Stimulated activated naive CD8-positive, alpha-beta T cell treated with anti-CD3 and anti-CD28 coated beads, Interleukin-15, amount 100 ng/mL, for 72 hours (primary cell): ENCODE measurements around the gene NGDN.

Experiments
- ATAC-seq: fragments of 150-1000 bp; cut with Tn5 transposase; 2 replicates; pipeline ENCODE4 v1.10.0; 2021; ENCODE audit warnings: mild to moderate bottlenecking, moderate library complexity
- DNase-seq, 2 donors: peaks; one replicate each; pipeline ENCODE4 v3.0.0; 2021 to 2022
- H3K27ac Mint-ChIP-seq, 2 donors: one replicate each; pipeline ENCODE4 v1.8.0; 2022; ENCODE audit warnings: mild to moderate bottlenecking in 2 of 2, mixed read lengths in 2 of 2, moderate library complexity in 2 of 2
- H3K27me3 Mint-ChIP-seq: one replicate; pipeline ENCODE4 v1.8.0; 2022; ENCODE audit warnings: mixed read lengths
- H3K4me1 Mint-ChIP-seq: one replicate; pipeline ENCODE4 v1.8.0; 2022; ENCODE audit warnings: mild to moderate bottlenecking, mixed read lengths
- H3K4me3 Mint-ChIP-seq, 2 donors: one replicate each; pipeline ENCODE4 v1.8.0; 2022; ENCODE audit warnings: mild to moderate bottlenecking in 2 of 2, mixed read lengths in 2 of 2, moderate library complexity in 1 of 2
- H3K9me3 Mint-ChIP-seq, 2 donors: one replicate each; pipeline ENCODE4 v1.8.0; 2022; ENCODE audit warnings: mixed read lengths in 2 of 2

The NGDN gene

DNA sequence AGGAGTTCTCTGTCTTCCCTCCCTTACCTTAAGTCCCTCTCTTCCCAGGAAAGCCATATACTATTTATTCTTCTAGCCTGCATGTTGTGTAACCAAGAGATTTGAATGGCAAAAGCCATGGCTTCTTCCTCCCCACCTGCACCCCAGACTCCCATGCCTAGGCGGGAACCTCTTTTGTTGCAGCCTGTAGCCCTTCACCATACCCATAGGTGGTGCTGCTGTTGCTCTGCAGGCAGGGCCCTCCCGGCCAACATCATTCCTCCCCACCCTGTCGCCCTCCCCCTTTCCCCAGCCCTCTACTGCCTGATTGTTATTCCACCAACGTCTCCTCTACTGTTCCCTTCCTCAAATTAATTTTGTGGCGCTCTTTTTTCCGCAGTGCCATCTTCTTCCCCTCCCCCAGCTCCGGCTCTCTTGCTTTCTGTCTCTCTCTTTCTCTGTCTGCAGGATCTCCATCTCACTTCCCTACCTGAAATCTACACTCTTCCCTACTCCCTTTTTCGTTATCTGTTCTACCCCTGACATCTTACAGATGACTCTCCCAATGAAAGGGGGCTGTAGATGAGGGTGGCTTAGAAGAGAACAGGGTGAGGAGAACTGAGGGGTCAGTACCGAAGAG is 13.8 kb downstream of the NGDN start:
- H3K4me1 Mint-ChIP-seq = no peaks in the 10 kb centered on the region
- no peak overlapping the region for H3K4me3 Mint-ChIP-seq
- H3K27me3 Mint-ChIP-seq = no peaks in the 10 kb centered on the region
- ATAC-seq = peak; percentile 75
- no peak overlapping the region for H3K27ac Mint-ChIP-seq
- DNase-seq = peak in 1 of 2 donors; percentile 15
- no peaks in the 10 kb centered on the region for H3K9me3 Mint-ChIP-seq

DNA sequence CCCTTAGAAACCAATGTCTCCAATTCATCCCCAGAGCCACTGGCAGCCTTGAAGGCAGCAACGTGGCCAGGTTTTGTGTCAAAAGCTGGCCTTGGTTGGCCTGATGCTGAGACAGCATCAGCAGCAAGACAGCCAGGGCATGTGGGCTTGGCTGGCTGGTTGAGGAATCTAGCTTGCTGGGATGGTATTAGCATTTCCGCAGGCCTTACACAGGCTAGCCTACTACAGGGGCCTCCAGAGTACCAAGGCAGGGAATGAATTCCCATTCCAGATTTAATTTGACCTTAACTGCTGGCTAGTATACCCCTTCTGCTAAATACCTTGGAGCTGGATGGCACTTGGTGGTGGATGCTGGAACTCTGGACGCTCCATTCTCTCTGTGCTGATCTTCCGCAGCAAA is 15.8 kb downstream of the NGDN start:
- Mint-ChIP-seq H3K4me3 (no peak overlapping the region), H3K4me1 (no peaks in the 10 kb centered on the region), H3K27ac (no peak overlapping the region), H3K27me3 (no peaks in the 10 kb centered on the region), H3K9me3 (no peaks in the 10 kb centered on the region)
- DNase-seq (no peak), ATAC-seq (no peak)

DNA sequence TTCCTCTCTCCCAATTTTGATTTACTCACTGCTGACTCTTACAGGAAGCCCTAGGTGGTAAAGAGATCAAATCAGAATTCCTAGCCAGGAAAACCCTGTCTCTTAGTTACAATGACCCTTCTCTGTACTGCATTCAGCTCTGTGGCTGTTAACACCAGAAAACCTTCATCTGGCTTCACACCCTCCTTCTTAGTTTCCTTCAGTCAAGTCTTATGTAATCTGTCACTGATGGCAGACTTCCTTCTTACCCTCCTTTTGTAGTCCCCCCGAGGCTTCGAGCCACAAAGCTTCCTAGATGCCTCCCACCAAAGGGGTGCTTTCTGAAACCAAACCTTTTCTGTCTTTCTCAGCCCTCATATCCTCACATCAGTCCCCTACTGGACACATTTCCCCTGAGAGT is 16.5 kb downstream of the NGDN start:
- DNase-seq = no peak
- Mint-ChIP-seq H3K27ac (peak overlapping the region in 1 of 2 donors; percentile 85), H3K27me3 (no peaks in the 10 kb centered on the region), H3K9me3 (no peaks in the 10 kb centered on the region), H3K4me3 (no peak overlapping the region), H3K4me1 (no peaks in the 10 kb centered on the region)
- ATAC-seq = no peak

DNA sequence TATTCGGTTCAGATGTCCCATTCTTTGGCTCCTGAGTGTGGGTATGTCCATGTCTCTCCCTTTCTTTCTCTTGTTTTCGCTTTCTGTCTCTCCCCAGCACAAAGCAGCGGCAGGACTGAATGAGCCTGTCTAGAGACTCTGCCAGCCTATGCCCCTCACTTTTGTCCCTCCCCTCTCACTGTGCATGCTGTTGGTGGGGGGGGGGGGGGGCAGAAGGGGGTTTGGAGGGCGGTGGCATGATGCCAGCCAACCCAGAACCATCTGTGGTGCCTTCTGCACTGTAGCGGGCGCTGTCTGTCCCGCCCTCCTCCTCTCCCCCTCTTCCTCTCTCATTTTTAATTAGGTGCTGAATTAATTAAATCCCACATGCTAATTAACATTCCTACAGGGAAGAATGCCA is 17.7 kb downstream of the NGDN start:
- ATAC-seq = no peak
- no peaks in the 10 kb centered on the region for H3K9me3 Mint-ChIP-seq

DNA sequence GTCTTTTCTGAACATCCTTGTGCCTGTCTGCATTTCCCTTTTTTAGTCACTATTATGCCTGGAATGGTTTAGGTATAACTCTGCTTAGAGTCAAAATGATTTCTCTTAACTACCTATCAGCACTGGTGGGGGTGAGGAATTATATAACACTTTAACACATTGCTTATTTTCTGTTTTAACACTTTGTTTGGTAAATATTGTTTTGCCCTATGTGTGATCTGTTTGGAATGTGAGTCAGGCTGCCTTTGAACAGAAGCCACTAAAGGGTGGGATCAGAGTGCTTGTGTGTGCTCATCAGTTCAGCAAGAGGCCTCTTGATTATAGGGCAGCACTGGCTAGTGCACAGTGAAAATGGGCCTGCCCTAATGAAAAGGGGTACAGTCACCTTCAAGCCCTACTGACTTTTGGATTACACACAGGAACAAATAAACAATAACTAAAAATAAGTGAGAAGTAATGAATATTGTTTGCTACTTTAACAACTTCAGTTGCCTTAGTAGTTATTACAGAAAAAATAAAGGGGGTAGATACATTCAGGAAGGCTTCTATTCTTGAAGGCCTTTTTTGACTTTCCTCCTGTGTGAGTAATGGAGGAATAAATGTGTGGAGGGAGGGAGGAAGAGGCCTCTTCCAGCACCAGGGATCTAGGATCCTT is 23.2 kb downstream of the NGDN start:
- H3K27ac Mint-ChIP-seq = peak overlapping the region in 1 of 2 donors; percentile 13
- no peaks in the 10 kb centered on the region for H3K9me3 Mint-ChIP-seq
- H3K27me3 Mint-ChIP-seq = no peaks in the 10 kb centered on the region
- no peak overlapping the region for H3K4me3 Mint-ChIP-seq
- DNase-seq = no peak
- ATAC-seq = no peak
- no peaks in the 10 kb centered on the region for H3K4me1 Mint-ChIP-seq

More for the DNA sequence above, 17.7 kb downstream of the NGDN start:
- Mint-ChIP-seq H3K4me3 (no peak overlapping the region), H3K4me1 (no peaks in the 10 kb centered on the region), H3K27ac (no peak overlapping the region), H3K27me3 (no peaks in the 10 kb centered on the region)
- DNase-seq = no peak

DNA sequence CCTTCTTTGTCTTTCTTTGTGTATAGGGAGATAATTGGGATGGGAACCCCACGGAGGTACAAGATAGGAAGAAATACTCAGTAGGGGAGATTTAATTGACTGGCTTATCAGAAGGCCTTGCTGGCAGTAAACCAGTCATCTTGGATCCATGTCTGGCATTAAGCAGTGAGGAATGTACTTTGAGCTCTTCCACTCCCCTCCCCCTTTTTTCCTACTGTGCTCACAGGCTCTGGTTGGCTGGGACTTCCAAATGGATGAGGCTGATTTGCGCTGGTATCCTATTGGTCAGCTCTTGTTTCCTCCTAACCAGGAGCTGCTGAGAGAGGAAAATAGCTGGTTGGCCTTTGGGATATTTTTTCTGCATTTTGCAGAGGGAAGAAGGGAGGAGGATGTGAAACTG is 24.7 kb downstream of the NGDN start:
- no peaks in the 10 kb centered on the region for H3K9me3 Mint-ChIP-seq
- H3K27me3 Mint-ChIP-seq = no peaks in the 10 kb centered on the region
- no peak for ATAC-seq
- peak overlapping the region in 1 of 2 donors; percentile 37 for H3K27ac Mint-ChIP-seq
- DNase-seq = no peak
- H3K4me1 Mint-ChIP-seq = no peaks in the 10 kb centered on the region
- H3K4me3 Mint-ChIP-seq = no peak overlapping the region

DNA sequence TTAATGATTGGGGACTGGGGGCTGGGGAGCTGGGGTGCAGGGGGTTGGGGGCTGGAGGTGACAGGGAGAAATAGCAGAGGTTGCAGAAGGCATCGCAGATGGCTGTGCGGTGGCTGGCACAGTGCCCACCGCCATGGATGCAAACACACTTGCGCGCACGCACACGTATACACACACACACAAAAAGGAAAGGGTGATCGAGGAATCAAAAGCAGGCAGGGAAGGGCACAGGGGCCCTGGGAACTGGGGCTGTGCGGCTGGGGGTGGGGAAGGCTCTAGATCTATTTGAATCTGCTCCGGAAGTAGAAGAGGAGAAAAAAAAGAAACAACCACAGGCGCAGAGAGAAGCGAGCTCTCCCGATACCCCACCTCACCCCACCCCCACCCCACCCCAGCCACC is 42.7 kb downstream of the NGDN start:
- H3K27ac Mint-ChIP-seq = peak overlapping the region in 1 of 2 donors; percentile 92
- H3K9me3 Mint-ChIP-seq = no peaks in the 10 kb centered on the region
- H3K4me1 Mint-ChIP-seq = peaks cover 9% of the 10 kb centered on the region
- H3K27me3 Mint-ChIP-seq = no peaks in the 10 kb centered on the region
- DNase-seq (peak in 1 of 2 donors; percentile 10), ATAC-seq (peak; percentile 55)
- H3K4me3 Mint-ChIP-seq = peak overlapping the region; percentile 73 to 75

DNA sequence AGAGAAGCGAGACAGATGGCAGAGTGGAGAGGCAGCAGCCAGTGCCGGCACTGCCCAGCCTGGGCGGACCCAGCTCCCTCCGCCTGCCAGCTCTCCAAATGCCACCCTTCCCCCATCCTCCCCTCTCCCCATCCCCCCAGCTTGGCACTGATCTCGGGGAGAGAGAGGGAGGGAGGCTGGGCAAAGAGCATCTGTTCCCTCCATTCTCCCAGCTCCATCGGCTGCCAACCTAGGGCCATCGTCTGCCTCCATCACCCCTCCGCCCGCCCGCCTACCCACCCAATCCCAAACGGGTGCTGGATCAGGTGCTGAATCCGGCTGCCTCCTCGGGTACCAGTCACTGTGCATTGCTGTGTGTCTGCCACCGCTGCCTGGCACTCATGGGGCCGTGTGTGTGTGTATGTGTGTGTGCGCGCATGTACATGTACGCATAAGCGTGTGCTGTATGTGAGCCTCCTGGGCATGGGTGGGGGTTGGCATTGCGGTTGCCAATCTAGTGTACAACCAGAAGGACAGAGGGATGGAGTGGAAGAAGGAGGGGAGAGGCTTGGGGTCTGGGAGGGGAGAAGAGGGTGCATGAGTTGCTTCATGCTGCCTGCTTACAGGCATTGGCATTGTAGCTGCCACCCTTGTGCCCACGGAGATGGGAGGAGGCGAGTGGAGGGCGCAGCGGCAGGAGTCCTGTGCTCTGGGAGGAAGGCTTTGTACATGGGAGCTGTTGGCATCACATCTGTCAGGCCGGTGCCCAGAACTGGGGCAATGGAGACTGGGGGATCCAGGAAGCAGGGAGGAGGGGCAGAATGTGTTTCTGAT is 43.7 kb downstream of the NGDN start:
- H3K4me3 Mint-ChIP-seq = peak overlapping the region in 1 of 2 donors; percentile 36
- no peak for DNase-seq
- H3K27me3 Mint-ChIP-seq = no peaks in the 10 kb centered on the region
- H3K4me1 Mint-ChIP-seq = peaks cover 9% of the 10 kb centered on the region
- no peaks in the 10 kb centered on the region for H3K9me3 Mint-ChIP-seq
- no peak for ATAC-seq
- H3K27ac Mint-ChIP-seq = no peak overlapping the region

DNA sequence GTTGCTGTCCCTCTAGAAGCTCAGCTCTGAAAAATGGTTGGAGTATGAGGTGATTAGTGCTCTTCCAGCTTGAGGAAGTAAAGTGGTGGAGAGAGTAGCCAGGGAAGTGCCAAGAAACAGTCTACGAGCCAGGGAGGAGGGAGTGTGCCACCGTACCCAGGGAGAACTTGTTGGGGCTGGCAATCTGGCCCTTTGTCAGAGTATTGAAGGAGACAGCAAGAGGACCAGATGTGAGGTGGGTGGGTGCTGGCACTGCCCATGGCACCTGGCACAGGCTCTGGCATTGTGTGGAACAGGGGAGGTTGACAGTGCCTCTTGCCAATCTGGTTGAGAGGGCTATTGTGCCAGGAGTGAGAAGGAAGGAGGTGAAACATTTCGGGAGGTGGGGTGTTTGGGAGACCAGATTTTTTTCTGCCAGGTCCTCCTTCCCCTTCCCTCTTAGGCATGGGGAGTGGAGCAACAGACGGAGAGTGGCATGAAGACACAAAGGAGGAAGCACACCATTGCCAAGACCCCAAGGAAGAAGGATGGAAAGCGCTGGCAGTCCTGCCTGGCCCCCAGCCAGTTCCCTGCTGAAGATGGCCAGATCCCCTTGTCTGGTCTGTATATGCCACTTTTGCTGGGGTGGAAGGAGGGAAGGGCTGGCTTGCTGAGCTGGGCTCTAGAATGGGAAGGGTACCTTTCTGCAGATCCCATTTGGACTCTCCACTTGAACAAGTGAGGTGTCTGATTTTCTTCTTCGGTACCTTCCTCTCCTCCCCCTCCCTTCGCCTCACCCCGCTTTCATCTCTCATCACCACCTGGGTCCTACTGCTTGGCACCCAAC is 44.5 kb downstream of the NGDN start:
- Mint-ChIP-seq H3K27ac (no peak overlapping the region), H3K9me3 (no peaks in the 10 kb centered on the region), H3K27me3 (no peaks in the 10 kb centered on the region), H3K4me3 (no peak overlapping the region), H3K4me1 (peaks cover 9% of the 10 kb centered on the region)
- DNase-seq = no peak
- ATAC-seq = no peak

DNA sequence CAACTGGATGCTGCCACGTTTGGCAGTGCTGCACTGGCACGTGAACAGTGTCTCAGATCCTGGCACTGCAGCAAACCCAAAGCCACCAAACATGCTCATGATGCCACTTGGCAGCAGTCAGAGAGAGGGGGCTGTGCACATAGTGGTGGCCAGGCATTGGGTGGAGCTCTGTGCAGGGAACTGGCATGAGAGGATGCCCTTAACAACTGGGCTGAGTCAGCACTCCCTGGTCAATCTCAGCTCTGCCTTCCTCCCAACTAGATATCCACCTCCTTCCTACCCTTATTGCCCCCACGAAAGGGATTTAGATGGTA is 45.1 kb downstream of the NGDN start:
- Mint-ChIP-seq H3K4me1 (peaks cover 9% of the 10 kb centered on the region), H3K27ac (no peak overlapping the region)
- ATAC-seq = no peak

DNA sequence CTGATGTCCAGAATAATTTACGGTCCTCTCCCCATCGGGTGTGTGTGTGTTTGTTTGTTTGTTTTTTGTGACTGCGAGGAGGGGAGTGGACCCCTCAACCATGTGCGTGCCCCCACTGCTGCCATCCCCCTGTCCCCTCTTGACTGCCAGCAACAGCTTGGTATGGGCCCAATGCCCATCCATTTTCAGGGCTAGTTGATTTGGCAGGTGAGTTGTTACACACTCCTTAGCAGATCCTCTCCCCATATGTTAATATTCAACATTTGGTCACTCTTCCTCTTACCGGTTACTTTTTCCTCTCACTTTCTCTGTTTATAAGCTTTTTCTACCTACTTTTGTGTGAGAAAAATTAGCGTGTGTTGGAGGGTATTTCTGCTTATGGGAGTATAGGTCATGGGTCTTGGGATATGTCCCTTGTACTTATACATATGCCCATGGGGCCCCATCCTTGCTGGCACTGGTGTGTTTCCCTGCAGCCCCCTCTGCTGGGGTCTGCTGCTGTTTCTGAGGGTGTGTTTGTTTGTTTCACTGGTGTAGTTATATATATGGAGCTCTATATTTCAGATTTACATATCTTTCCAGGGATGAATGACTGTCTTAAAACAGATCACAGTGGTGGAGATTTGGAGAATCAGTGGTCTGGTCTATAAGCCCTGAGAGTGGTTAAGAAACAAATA is 48.3 kb downstream of the NGDN start:
- DNase-seq = no peak
- ATAC-seq = no peak
- Mint-ChIP-seq H3K9me3 (no peaks in the 10 kb centered on the region), H3K4me3 (no peak overlapping the region), H3K27ac (no peak overlapping the region), H3K27me3 (no peaks in the 10 kb centered on the region), H3K4me1 (no peaks in the 10 kb centered on the region)

More for the DNA sequence above, 45.1 kb downstream of the NGDN start:
- H3K9me3 Mint-ChIP-seq = no peaks in the 10 kb centered on the region
- H3K4me3 Mint-ChIP-seq = no peak overlapping the region
- H3K27me3 Mint-ChIP-seq = no peaks in the 10 kb centered on the region
- DNase-seq = no peak

DNA sequence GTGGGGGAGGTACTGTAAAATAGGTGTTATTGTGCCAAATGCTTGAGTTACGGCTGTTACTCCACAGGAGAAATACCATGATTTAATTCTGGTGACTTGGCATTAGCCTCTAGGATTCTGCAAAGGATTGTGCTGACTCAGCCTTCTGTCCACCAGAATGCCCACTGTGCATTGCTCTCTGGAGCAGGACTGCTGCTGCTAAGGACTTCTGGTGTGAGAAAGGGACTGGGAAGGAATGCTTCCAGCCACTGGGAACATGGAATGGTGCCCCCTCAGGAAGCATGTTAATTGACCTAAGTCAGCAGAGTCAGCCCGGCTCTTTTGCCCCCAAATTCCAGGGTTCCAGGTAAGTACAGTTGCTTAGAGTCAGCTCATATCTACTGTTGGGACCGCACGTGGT is 49.2 kb downstream of the NGDN start:
- H3K9me3 Mint-ChIP-seq = no peaks in the 10 kb centered on the region
- no peak for ATAC-seq
- DNase-seq = no peak
- no peak overlapping the region for H3K27ac Mint-ChIP-seq
- H3K4me3 Mint-ChIP-seq = no peak overlapping the region
- H3K4me1 Mint-ChIP-seq = no peaks in the 10 kb centered on the region
- H3K27me3 Mint-ChIP-seq = no peaks in the 10 kb centered on the region

DNA sequence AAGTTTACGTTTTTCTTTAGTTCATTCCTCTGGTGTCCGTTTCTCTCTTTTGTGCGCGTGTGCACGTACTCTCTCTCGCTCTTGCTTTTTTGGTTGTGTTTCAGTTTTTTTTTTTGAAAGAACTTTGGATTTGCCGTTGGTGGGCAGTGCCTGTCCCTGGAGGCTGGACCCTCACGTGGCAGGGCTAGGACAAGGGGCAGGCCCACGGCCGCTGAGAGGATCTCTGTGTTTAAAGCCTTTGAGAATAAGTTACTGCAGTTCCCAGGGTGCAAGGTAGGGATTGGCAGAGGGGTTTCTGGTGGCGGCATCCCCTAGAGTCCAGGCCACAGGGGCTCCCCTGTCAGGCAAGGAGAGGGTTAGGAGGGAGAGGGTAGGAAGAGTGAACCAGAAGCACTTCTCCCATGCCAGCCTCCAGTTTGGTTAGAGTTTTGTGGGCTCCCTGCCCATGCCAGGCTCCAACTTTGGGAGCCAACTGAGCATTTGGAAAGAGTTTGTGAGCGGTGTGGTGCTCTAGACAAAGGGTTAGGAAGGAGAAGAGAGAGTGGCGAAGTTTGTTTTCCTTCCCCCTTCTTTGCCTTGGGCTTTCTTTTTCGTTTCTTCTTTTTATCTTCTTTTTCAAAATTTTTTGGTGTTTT is 51.5 kb downstream of the NGDN start:
- no peaks in the 10 kb centered on the region for H3K9me3 Mint-ChIP-seq
- no peak for DNase-seq
- no peak for ATAC-seq
- H3K27me3 Mint-ChIP-seq = no peaks in the 10 kb centered on the region
- H3K4me3 Mint-ChIP-seq = no peak overlapping the region
- H3K4me1 Mint-ChIP-seq = no peaks in the 10 kb centered on the region
- peak overlapping the region in 1 of 2 donors; percentile 89 for H3K27ac Mint-ChIP-seq

DNA sequence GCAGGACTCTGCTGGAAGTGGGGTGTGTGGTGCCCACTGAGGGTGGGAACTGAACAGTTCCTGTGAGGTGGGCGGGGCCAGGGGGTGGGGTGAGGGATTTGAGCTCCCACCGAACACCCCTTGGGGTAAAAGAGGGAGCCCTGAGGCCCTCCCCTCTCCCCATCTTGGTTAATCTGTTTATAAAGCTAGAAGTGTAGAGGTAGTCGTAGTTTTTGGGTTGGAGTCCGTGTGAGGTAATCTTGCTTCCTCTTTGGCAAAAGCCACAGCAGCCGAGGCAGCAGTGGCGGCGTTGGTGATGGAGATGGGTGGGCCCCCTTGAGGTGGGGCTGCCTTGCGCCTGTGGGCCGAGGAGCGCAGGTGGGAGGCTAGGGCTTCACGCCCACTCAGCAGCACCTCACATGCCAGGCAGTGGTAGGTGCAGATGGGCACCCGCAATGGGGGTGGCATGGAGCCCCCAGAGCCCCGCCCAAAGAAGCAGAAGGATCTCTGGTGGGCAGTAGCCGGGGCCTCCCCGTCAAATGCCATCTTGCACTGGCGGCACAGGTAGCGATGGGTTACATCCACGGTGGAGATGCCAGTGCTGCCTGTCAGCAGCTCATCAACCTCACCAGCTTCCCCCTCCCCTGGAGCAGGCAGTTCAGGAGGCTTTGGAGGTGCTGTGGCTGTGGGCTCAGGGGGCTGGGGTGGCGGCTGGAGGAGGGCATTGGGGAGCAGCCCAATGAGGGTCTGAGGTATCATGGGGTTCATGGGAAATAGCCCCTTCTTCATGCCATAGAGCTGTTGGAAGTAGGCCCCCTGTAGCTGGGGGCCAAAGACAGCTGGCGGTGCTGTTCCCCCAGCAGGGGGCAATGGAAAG is 52.5 kb downstream of the NGDN start:
- DNase-seq (no peak), ATAC-seq (no peak)
- H3K4me3 Mint-ChIP-seq = no peak overlapping the region
- H3K27me3 Mint-ChIP-seq = no peaks in the 10 kb centered on the region
- peak overlapping the region in 1 of 2 donors; percentile 69 for H3K27ac Mint-ChIP-seq
- H3K9me3 Mint-ChIP-seq = no peaks in the 10 kb centered on the region
- H3K4me1 Mint-ChIP-seq = no peaks in the 10 kb centered on the region
